MG63 (cell line): ENCODE data around the gene SPATA6. TPM values are rescaled to one million over a fixed set of nuclear protein-coding genes. Genes with fewer than 3 reads are reported as not detected.

Experiments
- DNase-seq: peaks from one replicate; pipeline ENCODE4 v3.0.0-alpha.2; 2020
- H3K27me3 ChIP-seq: fragments of 250-450 bp; sonication (Bioruptor Pico); 2 replicates; pipeline ENCODE4 v1.5.1; 2020; ENCODE audit warnings: mild to moderate bottlenecking, moderate library complexity
- H3K36me3 ChIP-seq: fragments of 250-450 bp; sonication (Bioruptor Pico); 2 replicates; pipeline ENCODE4 v1.5.1; 2020; ENCODE audit warnings: mild to moderate bottlenecking, moderate library complexity
- H3K4me3 ChIP-seq: fragments of 250-450 bp; sonication (Bioruptor Pico); 2 replicates; pipeline ENCODE4 v1.5.1; 2020; ENCODE audit warnings: mild to moderate bottlenecking, moderate library complexity
- H3K9me3 ChIP-seq: fragments of 250-450 bp; sonication (Bioruptor Pico); 2 replicates; pipeline ENCODE4 v1.5.1; 2020; ENCODE audit warnings: mild to moderate bottlenecking, moderate library complexity
- total RNA-seq: library from RNA; depleted of rRNA; stranded (reverse); fragments of >200 nt; shearing (Covaris generic); gene quantifications from 2 replicates; pipeline ENCODE4 v1.2.3, GENCODE V29; 2014; ENCODE audit warnings: low replicate concordance

SPATA6 gene
- total RNA-seq, 1 experiment from 2014 or later: 0.46 TPM

- H3K36me3 ChIP-seq: no peaks in the 10 kb centered on the region
- DNase-seq: no peak
- H3K27me3 ChIP-seq: no peaks in the 10 kb centered on the region
- no peak overlapping the region for H3K4me3 ChIP-seq
- no peaks in the 10 kb centered on the region for H3K9me3 ChIP-seq
Observed at GRCh38 chr1:48415050-48415449, 57.0 kb downstream of the SPATA6 start.

- Histone ChIP-seq H3K36me3 (no peaks in the 10 kb centered on the region), H3K9me3 (no peaks in the 10 kb centered on the region), H3K4me3 (no peak overlapping the region), H3K27me3 (no peaks in the 10 kb centered on the region)
- DNase-seq: no peak
Observed at GRCh38 chr1:48414264-48414663, 57.7 kb downstream of the SPATA6 start.

GRCh38 chr1:48405940-48406339, 66.1 kb downstream of the SPATA6 start:
- Histone ChIP-seq H3K4me3 (no peak overlapping the region), H3K36me3 (no peaks in the 10 kb centered on the region), H3K27me3 (no peaks in the 10 kb centered on the region), H3K9me3 (no peaks in the 10 kb centered on the region)
- DNase-seq: no peak

GRCh38 chr1:48405400-48405799, 66.6 kb downstream of the SPATA6 start:
- no peak overlapping the region for H3K4me3 ChIP-seq
- H3K27me3 ChIP-seq: no peaks in the 10 kb centered on the region
- no peaks in the 10 kb centered on the region for H3K9me3 ChIP-seq
- no peak for DNase-seq
- no peaks in the 10 kb centered on the region for H3K36me3 ChIP-seq

- no peaks in the 10 kb centered on the region for H3K27me3 ChIP-seq
- no peaks in the 10 kb centered on the region for H3K9me3 ChIP-seq
- H3K36me3 ChIP-seq: no peaks in the 10 kb centered on the region
- no peak overlapping the region for H3K4me3 ChIP-seq
- no peak for DNase-seq
Observed at GRCh38 chr1:48402599-48402998, 69.4 kb downstream of the SPATA6 start.

- no peak for DNase-seq
- H3K36me3 ChIP-seq: no peaks in the 10 kb centered on the region
- no peak overlapping the region for H3K4me3 ChIP-seq
- no peaks in the 10 kb centered on the region for H3K27me3 ChIP-seq
- H3K9me3 ChIP-seq: no peaks in the 10 kb centered on the region
Observed at GRCh38 chr1:48396208-48396607, 75.8 kb downstream of the SPATA6 start.

GRCh38 chr1:48391926-48392325, 80.1 kb downstream of the SPATA6 start:
- no peak for DNase-seq
- no peaks in the 10 kb centered on the region for H3K27me3 ChIP-seq
- H3K4me3 ChIP-seq: no peak overlapping the region
- H3K9me3 ChIP-seq: no peaks in the 10 kb centered on the region
- no peaks in the 10 kb centered on the region for H3K36me3 ChIP-seq

GRCh38 chr1:48387409-48387808, 84.6 kb downstream of the SPATA6 start:
- Histone ChIP-seq H3K36me3 (no peaks in the 10 kb centered on the region), H3K9me3 (no peaks in the 10 kb centered on the region), H3K27me3 (no peaks in the 10 kb centered on the region), H3K4me3 (no peak overlapping the region)
- DNase-seq: no peak

GRCh38 chr1:48374785-48375184, 97.2 kb downstream of the SPATA6 start:
- no peaks in the 10 kb centered on the region for H3K27me3 ChIP-seq
- H3K9me3 ChIP-seq: no peaks in the 10 kb centered on the region
- no peaks in the 10 kb centered on the region for H3K36me3 ChIP-seq
- DNase-seq: no peak
- no peak overlapping the region for H3K4me3 ChIP-seq

GRCh38 chr1:48371598-48371997, 100.4 kb downstream of the SPATA6 start:
- no peak for DNase-seq
- Histone ChIP-seq H3K4me3 (no peak overlapping the region), H3K9me3 (no peaks in the 10 kb centered on the region)

GRCh38 chr1:48362901-48363300, 109.1 kb downstream of the SPATA6 start:
- no peak overlapping the region for H3K4me3 ChIP-seq
- H3K27me3 ChIP-seq: no peaks in the 10 kb centered on the region
- H3K36me3 ChIP-seq: no peaks in the 10 kb centered on the region
- no peak for DNase-seq
- no peaks in the 10 kb centered on the region for H3K9me3 ChIP-seq

More at GRCh38 chr1:48371598-48371997, 100.4 kb downstream of the SPATA6 start:
- Histone ChIP-seq H3K36me3 (no peaks in the 10 kb centered on the region), H3K27me3 (no peaks in the 10 kb centered on the region)

- no peak for DNase-seq
- Histone ChIP-seq H3K36me3 (no peaks in the 10 kb centered on the region), H3K27me3 (no peaks in the 10 kb centered on the region)
Observed at GRCh38 chr1:48356901-48357300, 115.1 kb downstream of the SPATA6 start.

GRCh38 chr1:48344373-48344772, 127.6 kb downstream of the SPATA6 start:
- no peaks in the 10 kb centered on the region for H3K36me3 ChIP-seq
- no peak overlapping the region for H3K4me3 ChIP-seq
- no peak for DNase-seq
- no peaks in the 10 kb centered on the region for H3K27me3 ChIP-seq
- H3K9me3 ChIP-seq: no peaks in the 10 kb centered on the region

More at GRCh38 chr1:48356901-48357300, 115.1 kb downstream of the SPATA6 start:
- Histone ChIP-seq H3K4me3 (no peak overlapping the region), H3K9me3 (no peaks in the 10 kb centered on the region)

GRCh38 chr1:48341221-48341620, 130.8 kb downstream of the SPATA6 start:
- H3K9me3 ChIP-seq: no peaks in the 10 kb centered on the region
- no peak for DNase-seq
- H3K27me3 ChIP-seq: no peaks in the 10 kb centered on the region
- no peaks in the 10 kb centered on the region for H3K36me3 ChIP-seq
- H3K4me3 ChIP-seq: no peak overlapping the region

- no peaks in the 10 kb centered on the region; the same call in 1 of the 2 replicates for H3K9me3 ChIP-seq
- no peak overlapping the region for H3K4me3 ChIP-seq
- no peaks in the 10 kb centered on the region for H3K27me3 ChIP-seq
- H3K36me3 ChIP-seq: no peaks in the 10 kb centered on the region
- no peak for DNase-seq
Observed at GRCh38 chr1:48338257-48338656, 133.7 kb downstream of the SPATA6 start.

- Histone ChIP-seq H3K4me3 (no peak overlapping the region), H3K36me3 (no peaks in the 10 kb centered on the region)
Observed at GRCh38 chr1:48333316-48333715, 138.7 kb downstream of the SPATA6 start.

GRCh38 chr1:48332115-48332514, 139.9 kb downstream of the SPATA6 start:
- H3K27me3 ChIP-seq: no peaks in the 10 kb centered on the region
- H3K36me3 ChIP-seq: no peaks in the 10 kb centered on the region
- no peak for DNase-seq
- no peak overlapping the region for H3K4me3 ChIP-seq
- no peaks in the 10 kb centered on the region; the same call in 1 of the 2 replicates for H3K9me3 ChIP-seq

More at GRCh38 chr1:48333316-48333715, 138.7 kb downstream of the SPATA6 start:
- H3K27me3 ChIP-seq: no peaks in the 10 kb centered on the region
- no peaks in the 10 kb centered on the region; the same call in 1 of the 2 replicates for H3K9me3 ChIP-seq
- no peak for DNase-seq

GRCh38 chr1:48329905-48330304, 142.1 kb downstream of the SPATA6 start:
- no peak for DNase-seq
- Histone ChIP-seq H3K27me3 (no peaks in the 10 kb centered on the region), H3K4me3 (no peak overlapping the region), H3K9me3 (no peaks in the 10 kb centered on the region; the same call in 1 of the 2 replicates), H3K36me3 (no peaks in the 10 kb centered on the region)

- DNase-seq: no peak
- no peaks in the 10 kb centered on the region; the same call in 1 of the 2 replicates for H3K9me3 ChIP-seq
- no peaks in the 10 kb centered on the region for H3K27me3 ChIP-seq
- no peak overlapping the region for H3K4me3 ChIP-seq
- H3K36me3 ChIP-seq: no peaks in the 10 kb centered on the region
Observed at GRCh38 chr1:48329486-48329885, 142.5 kb downstream of the SPATA6 start.
